ENCODE data around the gene NMT2. TPM values are rescaled to one million over a fixed set of nuclear protein-coding genes. Genes with fewer than 3 reads are reported as not detected.

NMT2 gene
- total and polyA plus RNA-seq, 2 experiments from 2014 or later, result 11.7 to 16.8 TPM

- Histone ChIP-seq H3K27ac (ENCODE audit: low read depth) (no peak overlapping the region), H3K4me2 (no peak overlapping the region), H3K4me3 (no peak overlapping the region), H3K4me1 (ENCODE audit: insufficient read depth) (no peaks in the 10 kb centered on the region), H3F3A (replicated peaks; ENCODE audit: low read depth) (no peaks in the 10 kb centered on the region), H3K27me3 (ENCODE audit: insufficient read depth) (no peaks in the 10 kb centered on the region), H3K9me2 (ENCODE audit: insufficient read depth) (no peaks in the 10 kb centered on the region), H4K20me1 (replicated peaks; ENCODE audit: insufficient read depth) (no peaks in the 10 kb centered on the region), H3K36me3 (ENCODE audit: insufficient read depth) (no peaks in the 10 kb centered on the region), H2AFZ (no peak overlapping the region), H3K79me2 (replicated peaks; ENCODE audit: insufficient read depth) (peaks cover 43% of the 10 kb centered on the region)
- TF ChIP-seq CTCF (conservative IDR thresholded peaks at IDR 0.05; ENCODE audit: low read depth in 2 of 2), result no peak
- no peak for TF ChIP-seq ZNF114 (CRISPR knock-in tag; IDR thresholded peaks at IDR 0.05)
- TF ChIP-seq ETS1 (IDR thresholded peaks at IDR 0.05), result no peak
- TF ChIP-seq, protein P1, sequence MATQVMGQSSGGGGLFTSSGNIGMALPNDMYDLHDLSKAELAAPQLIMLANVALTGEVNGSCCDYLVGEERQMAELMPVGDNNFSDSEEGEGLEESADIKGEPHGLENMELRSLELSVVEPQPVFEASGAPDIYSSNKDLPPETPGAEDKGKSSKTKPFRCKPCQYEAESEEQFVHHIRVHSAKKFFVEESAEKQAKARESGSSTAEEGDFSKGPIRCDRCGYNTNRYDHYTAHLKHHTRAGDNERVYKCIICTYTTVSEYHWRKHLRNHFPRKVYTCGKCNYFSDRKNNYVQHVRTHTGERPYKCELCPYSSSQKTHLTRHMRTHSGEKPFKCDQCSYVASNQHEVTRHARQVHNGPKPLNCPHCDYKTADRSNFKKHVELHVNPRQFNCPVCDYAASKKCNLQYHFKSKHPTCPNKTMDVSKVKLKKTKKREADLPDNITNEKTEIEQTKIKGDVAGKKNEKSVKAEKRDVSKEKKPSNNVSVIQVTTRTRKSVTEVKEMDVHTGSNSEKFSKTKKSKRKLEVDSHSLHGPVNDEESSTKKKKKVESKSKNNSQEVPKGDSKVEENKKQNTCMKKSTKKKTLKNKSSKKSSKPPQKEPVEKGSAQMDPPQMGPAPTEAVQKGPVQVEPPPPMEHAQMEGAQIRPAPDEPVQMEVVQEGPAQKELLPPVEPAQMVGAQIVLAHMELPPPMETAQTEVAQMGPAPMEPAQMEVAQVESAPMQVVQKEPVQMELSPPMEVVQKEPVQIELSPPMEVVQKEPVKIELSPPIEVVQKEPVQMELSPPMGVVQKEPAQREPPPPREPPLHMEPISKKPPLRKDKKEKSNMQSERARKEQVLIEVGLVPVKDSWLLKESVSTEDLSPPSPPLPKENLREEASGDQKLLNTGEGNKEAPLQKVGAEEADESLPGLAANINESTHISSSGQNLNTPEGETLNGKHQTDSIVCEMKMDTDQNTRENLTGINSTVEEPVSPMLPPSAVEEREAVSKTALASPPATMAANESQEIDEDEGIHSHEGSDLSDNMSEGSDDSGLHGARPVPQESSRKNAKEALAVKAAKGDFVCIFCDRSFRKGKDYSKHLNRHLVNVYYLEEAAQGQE (IDR thresholded peaks at IDR 0.05; ENCODE audit: unreplicated experiment), result no peak
- TF ChIP-seq JUNB (IDR thresholded peaks at IDR 0.05; ENCODE audit: unreplicated experiment), result no peak
- TF ChIP-seq CREB1 (CRISPR knock-in tag; IDR thresholded peaks at IDR 0.05; ENCODE audit: low read depth), result no peak
- TF ChIP-seq POLR2AphosphoS5 (IDR thresholded peaks at IDR 0.05; ENCODE audit: low read depth), result no peak
- no peak for TF ChIP-seq NANOG (IDR thresholded peaks at IDR 0.05; ENCODE audit: borderline replicate concordance)
- no peak for TF ChIP-seq ZNF331 (CRISPR knock-in tag; IDR thresholded peaks at IDR 0.05; ENCODE audit: low read depth)
- TF ChIP-seq STAT1 (IDR thresholded peaks at IDR 0.05; ENCODE audit: unreplicated experiment), result no peak
- TF ChIP-seq, protein P2, sequence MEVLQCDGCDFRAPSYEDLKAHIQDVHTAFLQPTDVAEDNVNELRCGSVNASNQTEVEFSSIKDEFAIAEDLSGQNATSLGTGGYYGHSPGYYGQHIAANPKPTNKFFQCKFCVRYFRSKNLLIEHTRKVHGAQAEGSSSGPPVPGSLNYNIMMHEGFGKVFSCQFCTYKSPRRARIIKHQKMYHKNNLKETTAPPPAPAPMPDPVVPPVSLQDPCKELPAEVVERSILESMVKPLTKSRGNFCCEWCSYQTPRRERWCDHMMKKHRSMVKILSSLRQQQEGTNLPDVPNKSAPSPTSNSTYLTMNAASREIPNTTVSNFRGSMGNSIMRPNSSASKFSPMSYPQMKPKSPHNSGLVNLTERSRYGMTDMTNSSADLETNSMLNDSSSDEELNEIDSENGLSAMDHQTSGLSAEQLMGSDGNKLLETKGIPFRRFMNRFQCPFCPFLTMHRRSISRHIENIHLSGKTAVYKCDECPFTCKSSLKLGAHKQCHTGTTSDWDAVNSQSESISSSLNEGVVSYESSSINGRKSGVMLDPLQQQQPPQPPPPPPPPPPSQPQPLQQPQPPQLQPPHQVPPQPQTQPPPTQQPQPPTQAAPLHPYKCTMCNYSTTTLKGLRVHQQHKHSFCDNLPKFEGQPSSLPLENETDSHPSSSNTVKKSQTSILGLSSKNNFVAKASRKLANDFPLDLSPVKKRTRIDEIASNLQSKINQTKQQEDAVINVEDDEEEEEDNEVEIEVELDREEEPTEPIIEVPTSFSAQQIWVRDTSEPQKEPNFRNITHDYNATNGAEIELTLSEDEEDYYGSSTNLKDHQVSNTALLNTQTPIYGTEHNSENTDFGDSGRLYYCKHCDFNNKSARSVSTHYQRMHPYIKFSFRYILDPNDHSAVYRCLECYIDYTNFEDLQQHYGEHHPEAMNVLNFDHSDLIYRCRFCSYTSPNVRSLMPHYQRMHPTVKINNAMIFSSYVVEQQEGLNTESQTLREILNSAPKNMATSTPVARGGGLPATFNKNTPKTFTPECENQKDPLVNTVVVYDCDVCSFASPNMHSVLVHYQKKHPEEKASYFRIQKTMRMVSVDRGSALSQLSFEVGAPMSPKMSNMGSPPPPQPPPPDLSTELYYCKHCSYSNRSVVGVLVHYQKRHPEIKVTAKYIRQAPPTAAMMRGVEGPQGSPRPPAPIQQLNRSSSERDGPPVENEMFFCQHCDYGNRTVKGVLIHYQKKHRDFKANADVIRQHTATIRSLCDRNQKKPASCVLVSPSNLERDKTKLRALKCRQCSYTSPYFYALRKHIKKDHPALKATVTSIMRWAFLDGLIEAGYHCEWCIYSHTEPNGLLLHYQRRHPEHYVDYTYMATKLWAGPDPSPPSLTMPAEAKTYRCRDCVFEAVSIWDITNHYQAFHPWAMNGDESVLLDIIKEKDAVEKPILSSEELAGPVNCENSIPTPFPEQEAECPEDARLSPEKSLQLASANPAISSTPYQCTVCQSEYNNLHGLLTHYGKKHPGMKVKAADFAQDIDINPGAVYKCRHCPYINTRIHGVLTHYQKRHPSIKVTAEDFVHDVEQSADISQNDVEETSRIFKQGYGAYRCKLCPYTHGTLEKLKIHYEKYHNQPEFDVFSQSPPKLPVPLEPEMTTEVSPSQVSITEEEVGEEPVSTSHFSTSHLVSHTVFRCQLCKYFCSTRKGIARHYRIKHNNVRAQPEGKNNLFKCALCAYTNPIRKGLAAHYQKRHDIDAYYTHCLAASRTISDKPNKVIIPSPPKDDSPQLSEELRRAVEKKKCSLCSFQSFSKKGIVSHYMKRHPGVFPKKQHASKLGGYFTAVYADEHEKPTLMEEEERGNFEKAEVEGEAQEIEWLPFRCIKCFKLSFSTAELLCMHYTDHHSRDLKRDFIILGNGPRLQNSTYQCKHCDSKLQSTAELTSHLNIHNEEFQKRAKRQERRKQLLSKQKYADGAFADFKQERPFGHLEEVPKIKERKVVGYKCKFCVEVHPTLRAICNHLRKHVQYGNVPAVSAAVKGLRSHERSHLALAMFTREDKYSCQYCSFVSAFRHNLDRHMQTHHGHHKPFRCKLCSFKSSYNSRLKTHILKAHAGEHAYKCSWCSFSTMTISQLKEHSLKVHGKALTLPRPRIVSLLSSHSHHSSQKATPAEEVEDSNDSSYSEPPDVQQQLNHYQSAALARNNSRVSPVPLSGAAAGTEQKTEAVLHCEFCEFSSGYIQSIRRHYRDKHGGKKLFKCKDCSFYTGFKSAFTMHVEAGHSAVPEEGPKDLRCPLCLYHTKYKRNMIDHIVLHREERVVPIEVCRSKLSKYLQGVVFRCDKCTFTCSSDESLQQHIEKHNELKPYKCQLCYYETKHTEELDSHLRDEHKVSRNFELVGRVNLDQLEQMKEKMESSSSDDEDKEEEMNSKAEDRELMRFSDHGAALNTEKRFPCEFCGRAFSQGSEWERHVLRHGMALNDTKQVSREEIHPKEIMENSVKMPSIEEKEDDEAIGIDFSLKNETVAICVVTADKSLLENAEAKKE (CRISPR knock-in tag; IDR thresholded peaks at IDR 0.05), result no peak
- TF ChIP-seq EZH2 (IDR thresholded peaks at IDR 0.05; ENCODE audit: low read depth, unreplicated experiment), result no peak
- TF ChIP-seq EZH2phosphoT487 (IDR thresholded peaks at IDR 0.05; ENCODE audit: unreplicated experiment), result no peak
- no peak for DNase-seq (ENCODE audit: low spot score)
- no peak overlapping the region for H3K27ac Mint-ChIP-seq
- H3K36me3 Mint-ChIP-seq (ENCODE audit: low read depth), result no peaks in the 10 kb centered on the region; the same call in 2 of the 3 replicates
- no peaks in the 10 kb centered on the region; the same call in 2 of the 3 replicates for H3K9me3 Mint-ChIP-seq
- H3K4me1 Mint-ChIP-seq, result no peaks in the 10 kb centered on the region
- no peak for ATAC-seq
- H3K4me3 Mint-ChIP-seq, result no peak overlapping the region
- H3K27me3 Mint-ChIP-seq (ENCODE audit: insufficient read depth, low read depth, poor library complexity), result peaks cover 2% of the 10 kb centered on the region
These were observed 12.4 kb downstream of the NMT2 start for GRCh38 chr10:15155978-15156656.
